Transverse colon (tissue), 4 donors: ENCODE data around the gene PACSIN2. TPM values are rescaled to one million over a fixed set of nuclear protein-coding genes. Genes with fewer than 3 reads are reported as not detected.

ENCODE experiments used
- DNase-seq: peaks from one replicate; pipeline ENCODE4 v3.0.0-alpha.2; 2019
- H3K27ac ChIP-seq, 4 donors: fragments of 200-600 bp; sonication (generic); 2 replicates each; pipeline ENCODE4 v1.5.1; 2016 to 2018; ENCODE audit warnings: inconsistent platforms in 4 of 4
- H3K27me3 ChIP-seq: fragments of 200-600 bp; sonication (generic); 2 replicates; pipeline ENCODE4 v1.5.1; 2017; ENCODE audit warnings: inconsistent platforms
- H3K36me3 ChIP-seq, 4 donors: fragments of 200-600 bp; sonication (generic); 2 replicates each; pipeline ENCODE4 v1.5.1; 2017 to 2019; ENCODE audit warnings: inconsistent platforms in 4 of 4
- H3K4me1 ChIP-seq, 4 donors: fragments of 200-600 bp; sonication (generic); 2 replicates each; pipeline ENCODE4 v1.5.1; 2017 to 2020; ENCODE audit warnings: inconsistent platforms in 4 of 4
- H3K4me3 ChIP-seq, 4 donors: fragments of 200-600 bp; sonication (generic); 1 replicate in 1 of 4; 2 replicates in 3 of 4; pipeline versions ENCODE4 v1.5.1 to v1.6.1; 2017 to 2019; ENCODE audit warnings: inconsistent platforms in 4 of 4
- H3K9me3 ChIP-seq, 2 donors: fragments of 200-600 bp; sonication (generic); 2 replicates each; pipeline ENCODE4 v1.5.1; 2017 to 2019; ENCODE audit warnings: inconsistent platforms in 2 of 2
- CTCF ChIP-seq, 5 experiments: fragments of 200-600 bp in 3 of 5; fragments of 450-650 bp in 2 of 5; sonication (generic) in 3 of 5; IDR thresholded peaks; 1 replicate in 2 of 5; 2 replicates in 3 of 5; pipeline ENCODE4 v1.5.1; 2016 to 2017; ENCODE audit warnings: antibody characterized with exemption in 5 of 5, inconsistent platforms in 3 of 5, mild to moderate bottlenecking in 2 of 5, moderate library complexity in 1 of 5
- EP300 ChIP-seq: sonication (generic); formaldehyde crosslinking; IDR thresholded peaks from one replicate; pipeline ENCODE4 v1.6.1; 2017; ENCODE audit warnings: antibody characterized with exemption, low read depth
- POLR2A ChIP-seq: fragments of 450-650 bp; IDR thresholded peaks from one replicate; pipeline ENCODE4 v1.6.1; 2016; ENCODE audit warnings: antibody characterized with exemption, mild to moderate bottlenecking, moderate library complexity
- POLR2AphosphoS5 ChIP-seq, 3 donors: sonication (generic); formaldehyde crosslinking; IDR thresholded peaks; one replicate each; pipeline ENCODE4 v1.6.1; 2016; ENCODE audit warnings: antibody characterized with exemption in 3 of 3
- WGBS, 2 donors: methylation state at CpG; one replicate each; pipeline ENCODE4 v1.1.5; 2018; ENCODE audit warnings: low coverage in 1 of 2; 5-methylcytosine and 5-hydroxymethylcytosine counted together
- in situ Hi-C, 4 donors: fragments of 200-750 bp; cut with MboI; loops; one replicate each; pipeline versions ENCODE4 v1.15.0 to v1.15.1; 2017; ENCODE audit warnings: low sequenced_read_pairs in 3 of 4, low pct_ligation_motif_present in 1 of 4, low pct_unique_long_range_greater_than_20kb in 1 of 4
- intact Hi-C: fragments of 100-400 bp; cut with DNase I; formaldehyde crosslinking; loops from one replicate; pipeline ENCODE4 v1.15.1; 2023; ENCODE audit warnings: low total_unique reads
- total RNA-seq, 4 donors: library from RNA; depleted of rRNA; stranded (reverse); fragments of >200 nt; gene quantifications; one replicate each; pipeline ENCODE4 v1.1.0, GENCODE V29; 2016

PACSIN2 gene
- total RNA-seq, 4 donors from 2014 or later: 53.9 to 250 (median 198) TPM

GRCh38 chr22:42945027-42945426 lies 69.9 kb downstream of the PACSIN2 start:
- in situ Hi-C loops (no loop called here), intact Hi-C loops (no loop called here)
- no peaks in the 10 kb centered on the region for H3K36me3 ChIP-seq
- peaks cover 11 to 58% (median 40%) of the 10 kb centered on the region in 4 donors for H3K4me1 ChIP-seq
- H3K27ac ChIP-seq: no peak overlapping the region
- H3K4me3 ChIP-seq: no peak overlapping the region
- no peak for TF ChIP-seq CTCF (IDR thresholded peaks at IDR 0.05)
- DNase-seq: no peak
- 84 to 100% methylated on average over 1 to 9 of the region's 9 CpGs for WGBS, 2 donors
- H3K9me3 ChIP-seq: no peaks in the 10 kb centered on the region
- no peaks in the 10 kb centered on the region for H3K27me3 ChIP-seq

GRCh38 chr22:42944409-42944808 lies 70.5 kb downstream of the PACSIN2 start:
- no peak overlapping the region for H3K4me3 ChIP-seq
- no peaks in the 10 kb centered on the region for H3K9me3 ChIP-seq
- WGBS, 2 donors: 82 to 85% methylated on average over 3 to 5 of the region's 5 CpGs
- peak overlapping the region in 1 of 4 donors; percentile 11 for H3K27ac ChIP-seq
- no peaks in the 10 kb centered on the region for H3K27me3 ChIP-seq
- in situ Hi-C loops: no loop called here
- no peaks in the 10 kb centered on the region for H3K36me3 ChIP-seq
- peaks cover 17 to 59% (median 42%) of the 10 kb centered on the region in 4 donors for H3K4me1 ChIP-seq
- intact Hi-C loops: no loop called here
- no peak for TF ChIP-seq POLR2AphosphoS5 (IDR thresholded peaks at IDR 0.05)
- TF ChIP-seq POLR2A: no peak
- TF ChIP-seq EP300: no peak
- TF ChIP-seq CTCF (IDR thresholded peaks at IDR 0.05): no peak
- DNase-seq: no peak

GRCh38 chr22:42943981-42944380 lies 71.0 kb downstream of the PACSIN2 start:
- TF ChIP-seq POLR2AphosphoS5 (IDR thresholded peaks at IDR 0.05): no peak
- TF ChIP-seq POLR2A: no peak
- no peak for TF ChIP-seq CTCF (IDR thresholded peaks at IDR 0.05)
- no peak for TF ChIP-seq EP300
- intact Hi-C loops (no loop called here), in situ Hi-C loops (no loop called here)
- Histone ChIP-seq H3K27me3 (no peaks in the 10 kb centered on the region), H3K4me3 (no peak overlapping the region), H3K9me3 (no peaks in the 10 kb centered on the region), H3K27ac (peak overlapping the region in 3 of 4 donors; percentile 3 to 11 (median 7)), H3K4me1 (peaks cover 21 to 59% (median 43%) of the 10 kb centered on the region in 4 donors), H3K36me3 (no peaks in the 10 kb centered on the region)
- no peak for DNase-seq
- 89 to 95% methylated on average over 3 of the region's 3 CpGs for WGBS, 2 donors

GRCh38 chr22:42942351-42942750 lies 72.6 kb downstream of the PACSIN2 start:
- Histone ChIP-seq H3K9me3 (no peaks in the 10 kb centered on the region), H3K27ac (no peak overlapping the region), H3K27me3 (no peaks in the 10 kb centered on the region), H3K4me3 (no peak overlapping the region), H3K36me3 (no peaks in the 10 kb centered on the region), H3K4me1 (peaks cover 36 to 59% (median 48%) of the 10 kb centered on the region in 4 donors)
- TF ChIP-seq EP300: no peak
- TF ChIP-seq CTCF (IDR thresholded peaks at IDR 0.05): no peak
- no peak for TF ChIP-seq POLR2A
- TF ChIP-seq POLR2AphosphoS5 (IDR thresholded peaks at IDR 0.05): no peak
- in situ Hi-C loops (no loop called here), intact Hi-C loops (no loop called here)
- 63 to 74% methylated on average over 2 of the region's 2 CpGs for WGBS, 2 donors
- no peak for DNase-seq
